ENCODE data around the gene SCAF4. TPM values are rescaled to one million over a fixed set of nuclear protein-coding genes. Genes with fewer than 3 reads are reported as not detected.

SCAF4 gene
- total RNA-seq, 1 experiment from 2014 or later, result 31.2 TPM

DNA sequence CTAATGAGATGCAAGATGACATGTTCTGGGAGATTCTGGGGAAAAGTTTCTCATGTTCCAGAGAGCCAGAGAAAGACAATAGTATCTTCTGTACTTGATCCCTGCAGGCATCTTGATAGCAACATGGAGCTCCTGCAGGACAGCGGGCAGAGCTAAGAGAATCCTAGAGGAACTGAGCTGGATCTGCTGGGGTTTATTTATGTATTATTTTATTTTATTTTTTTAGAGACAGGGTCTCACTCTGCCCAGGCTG lies 22.7 kb upstream of the SCAF4 start:
- H3K9me3 Mint-ChIP-seq (ENCODE audit: low read depth, unreplicated experiment), result no peaks in the 10 kb centered on the region
- no peak overlapping the region for H3K27ac Mint-ChIP-seq (ENCODE audit: unreplicated experiment)
- CTCF ChIA-PET, result no interaction called here
- H3K4me1 Mint-ChIP-seq (ENCODE audit: low read depth, unreplicated experiment), result no peaks in the 10 kb centered on the region
- intact Hi-C loops (cut with micrococcal nuclease; ENCODE audit: unreplicated experiment), result no loop called here
- H3K4me3 Mint-ChIP-seq (ENCODE audit: low read depth, unreplicated experiment), result no peak overlapping the region
- H3K36me3 Mint-ChIP-seq (ENCODE audit: insufficient read depth, unreplicated experiment), result no peaks in the 10 kb centered on the region
- H3K27me3 Mint-ChIP-seq (ENCODE audit: unreplicated experiment), result no peaks in the 10 kb centered on the region
- BruUV-seq (replicated peaks), result no TSS peak
- no peak for DNase-seq
- TF ChIP-seq, protein P1, sequence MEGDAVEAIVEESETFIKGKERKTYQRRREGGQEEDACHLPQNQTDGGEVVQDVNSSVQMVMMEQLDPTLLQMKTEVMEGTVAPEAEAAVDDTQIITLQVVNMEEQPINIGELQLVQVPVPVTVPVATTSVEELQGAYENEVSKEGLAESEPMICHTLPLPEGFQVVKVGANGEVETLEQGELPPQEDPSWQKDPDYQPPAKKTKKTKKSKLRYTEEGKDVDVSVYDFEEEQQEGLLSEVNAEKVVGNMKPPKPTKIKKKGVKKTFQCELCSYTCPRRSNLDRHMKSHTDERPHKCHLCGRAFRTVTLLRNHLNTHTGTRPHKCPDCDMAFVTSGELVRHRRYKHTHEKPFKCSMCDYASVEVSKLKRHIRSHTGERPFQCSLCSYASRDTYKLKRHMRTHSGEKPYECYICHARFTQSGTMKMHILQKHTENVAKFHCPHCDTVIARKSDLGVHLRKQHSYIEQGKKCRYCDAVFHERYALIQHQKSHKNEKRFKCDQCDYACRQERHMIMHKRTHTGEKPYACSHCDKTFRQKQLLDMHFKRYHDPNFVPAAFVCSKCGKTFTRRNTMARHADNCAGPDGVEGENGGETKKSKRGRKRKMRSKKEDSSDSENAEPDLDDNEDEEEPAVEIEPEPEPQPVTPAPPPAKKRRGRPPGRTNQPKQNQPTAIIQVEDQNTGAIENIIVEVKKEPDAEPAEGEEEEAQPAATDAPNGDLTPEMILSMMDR (IDR thresholded peaks at IDR 0.05; ENCODE audit: unreplicated experiment), result no peak

- no peak for DNase-seq
- no peaks in the 10 kb centered on the region for H3K9me3 Mint-ChIP-seq (ENCODE audit: low read depth, unreplicated experiment)
- intact Hi-C loops (cut with micrococcal nuclease; ENCODE audit: unreplicated experiment), result no loop called here
- H3K4me3 Mint-ChIP-seq (ENCODE audit: low read depth, unreplicated experiment), result no peak overlapping the region
- CTCF ChIA-PET, result no interaction called here
- H3K27me3 Mint-ChIP-seq (ENCODE audit: unreplicated experiment), result no peaks in the 10 kb centered on the region
- H3K36me3 Mint-ChIP-seq (ENCODE audit: insufficient read depth, unreplicated experiment), result no peaks in the 10 kb centered on the region
- no peaks in the 10 kb centered on the region for H3K4me1 Mint-ChIP-seq (ENCODE audit: low read depth, unreplicated experiment)
- BruUV-seq (replicated peaks), result no TSS peak
- no peak overlapping the region for H3K27ac Mint-ChIP-seq (ENCODE audit: unreplicated experiment)
- TF ChIP-seq, protein P1 (IDR thresholded peaks at IDR 0.05; ENCODE audit: unreplicated experiment), result no peak
Measured at GRCh38 chr21:31753949-31754707, 22.2 kb upstream of the SCAF4 start.

DNA sequence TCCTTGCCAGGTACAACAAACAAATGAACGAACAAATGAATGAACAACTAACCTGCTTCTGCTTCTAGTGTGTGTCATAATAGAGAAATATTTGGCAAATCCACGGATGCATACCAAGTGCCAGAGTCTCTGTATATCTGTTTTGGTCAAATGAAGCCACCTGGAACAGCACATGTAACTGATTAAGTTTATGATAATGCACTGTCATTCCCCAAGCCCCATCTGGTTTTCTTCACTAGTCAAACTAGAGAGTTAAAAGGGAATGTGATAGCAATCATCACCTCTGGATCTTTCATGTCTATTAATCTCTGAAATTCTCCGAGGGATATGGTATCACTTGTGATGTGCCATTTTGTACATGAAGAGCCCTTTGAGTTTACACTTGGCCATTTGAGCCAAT lies 21.0 kb upstream of the SCAF4 start:
- intact Hi-C loops (cut with micrococcal nuclease; ENCODE audit: unreplicated experiment), result no loop called here
- peaks cover under 1% of the 10 kb centered on the region for H3K27me3 Mint-ChIP-seq (ENCODE audit: unreplicated experiment)
- H3K4me1 Mint-ChIP-seq (ENCODE audit: low read depth, unreplicated experiment), result no peaks in the 10 kb centered on the region
- no peaks in the 10 kb centered on the region for H3K36me3 Mint-ChIP-seq (ENCODE audit: insufficient read depth, unreplicated experiment)
- H3K27ac Mint-ChIP-seq (ENCODE audit: unreplicated experiment), result no peak overlapping the region
- CTCF ChIA-PET, result interaction anchor here (0.6 kb wide), 1 partner anchor 99 kb away, joined by 3 read pairs; no protein-coding TSS in a partner anchor
- H3K9me3 Mint-ChIP-seq (ENCODE audit: low read depth, unreplicated experiment), result no peaks in the 10 kb centered on the region
- H3K4me3 Mint-ChIP-seq (ENCODE audit: low read depth, unreplicated experiment), result no peak overlapping the region
- TF ChIP-seq, protein P1 (IDR thresholded peaks at IDR 0.05; ENCODE audit: unreplicated experiment), result no peak
- no TSS peak for BruUV-seq (replicated peaks)
- no peak for DNase-seq

DNA sequence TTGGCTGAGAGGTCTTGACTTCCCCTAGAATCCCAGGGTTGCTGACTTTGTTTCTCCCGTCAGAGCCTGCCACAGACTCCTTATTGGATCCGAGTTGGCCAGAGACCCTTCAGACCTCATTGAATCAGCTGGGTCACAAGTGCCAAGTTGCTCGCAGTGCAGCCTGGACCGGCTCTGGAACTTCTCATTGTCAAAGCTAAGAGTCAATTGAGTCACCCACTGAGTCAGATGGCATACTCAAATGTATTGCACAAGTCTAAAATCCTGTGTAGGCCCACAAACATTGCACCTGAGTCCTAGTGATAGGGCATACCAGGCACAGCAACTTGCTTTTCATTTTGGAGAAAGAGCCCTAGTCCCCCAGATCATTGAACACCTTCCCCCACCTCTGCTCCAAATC lies 20.4 kb upstream of the SCAF4 start:
- no TSS peak for BruUV-seq (replicated peaks)
- no peak for DNase-seq
- Mint-ChIP-seq H3K4me1 (ENCODE audit: low read depth, unreplicated experiment) (no peaks in the 10 kb centered on the region), H3K27ac (ENCODE audit: unreplicated experiment) (no peak overlapping the region), H3K9me3 (ENCODE audit: low read depth, unreplicated experiment) (no peaks in the 10 kb centered on the region), H3K27me3 (ENCODE audit: unreplicated experiment) (peaks cover 6% of the 10 kb centered on the region), H3K36me3 (ENCODE audit: insufficient read depth, unreplicated experiment) (no peaks in the 10 kb centered on the region), H3K4me3 (ENCODE audit: low read depth, unreplicated experiment) (no peak overlapping the region)
- CTCF ChIA-PET, result interaction anchor here (0.6 kb wide), 1 partner anchor 99 kb away, joined by 3 read pairs; no protein-coding TSS in a partner anchor
- TF ChIP-seq, protein P1 (IDR thresholded peaks at IDR 0.05; ENCODE audit: unreplicated experiment), result no peak
- intact Hi-C loops (cut with micrococcal nuclease; ENCODE audit: unreplicated experiment), result no loop called here
